C4-2B (cell line): ENCODE measurements around the gene HELZ.

ENCODE experiments used
- H3K27ac ChIP-seq: fragments of 450-650 bp; 2 replicates; pipeline ENCODE4 v1.5.1; 2017
- CTCF ChIP-seq: fragments of 450-650 bp; conservative IDR thresholded peaks from 2 replicates; pipeline ENCODE4 v1.5.1; 2017; ENCODE audit warnings: mild to moderate bottlenecking
- ZFX ChIP-seq: fragments of 450-650 bp; IDR thresholded peaks from 2 replicates; pipeline ENCODE4 v1.6.1; 2017

Gene HELZ

DNA sequence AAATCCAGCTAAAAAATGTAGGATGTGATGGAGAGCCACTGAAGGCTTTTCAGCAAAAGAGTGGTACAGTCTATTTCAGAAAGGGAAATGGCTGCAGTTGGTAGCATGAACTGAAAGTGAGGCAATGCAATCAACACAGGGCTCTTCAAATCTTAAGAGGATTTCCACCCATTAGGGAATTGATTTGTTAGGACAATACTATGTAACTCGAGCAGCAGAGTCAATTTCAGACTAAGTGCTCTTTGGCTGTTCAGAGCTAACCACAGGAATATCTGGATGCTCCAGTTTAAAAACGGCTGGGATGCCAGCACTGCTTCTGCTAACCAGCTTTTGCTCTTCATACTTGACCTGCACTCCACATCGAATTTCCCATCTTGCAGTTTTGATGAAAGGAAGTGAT is 176.0 kb downstream of the HELZ start:
- TF ChIP-seq ZFX: no peak

DNA sequence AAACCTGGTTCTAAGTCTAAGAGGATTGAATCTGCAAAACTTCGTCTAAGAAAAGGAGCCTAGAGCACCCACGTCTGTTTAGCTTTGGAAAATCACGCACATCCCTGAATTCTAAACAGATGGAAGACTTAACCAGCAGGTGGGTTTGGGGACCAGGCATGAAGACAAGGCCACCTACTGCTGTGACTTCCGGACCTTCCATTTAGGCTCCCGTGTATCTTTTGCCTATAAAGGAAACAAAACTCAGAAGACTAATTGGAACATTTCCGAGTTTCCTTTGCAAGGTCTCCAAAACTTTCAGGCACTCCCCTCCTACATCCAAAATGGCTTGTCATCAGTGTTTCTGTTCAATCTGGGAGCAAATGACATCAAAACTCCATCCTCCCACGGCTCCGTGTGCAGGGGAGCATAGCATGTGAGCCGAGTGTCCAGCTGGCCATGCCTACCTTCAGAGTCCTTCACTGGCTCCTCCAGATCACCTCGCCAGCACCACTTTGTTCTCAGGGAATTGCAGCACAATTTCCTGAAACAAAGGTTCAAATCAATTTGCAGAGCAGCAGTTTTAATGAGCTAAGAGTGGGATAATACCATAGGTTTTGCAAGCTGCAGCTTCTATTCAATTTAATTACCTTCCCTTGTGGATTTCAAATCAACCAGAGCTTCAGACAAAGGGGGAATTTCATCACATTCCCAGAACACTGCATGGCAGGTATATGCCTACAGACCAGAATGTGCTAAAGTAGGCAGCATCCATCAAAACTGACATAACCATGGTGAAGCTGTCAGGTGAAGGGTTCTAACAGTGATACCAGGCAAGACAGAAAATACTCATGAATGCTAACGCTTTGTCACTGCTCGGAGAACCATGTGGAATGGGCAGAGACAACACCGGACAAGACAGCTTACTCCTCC is 177.2 kb downstream of the HELZ start:
- no peak overlapping the region for H3K27ac ChIP-seq
- no peak for TF ChIP-seq ZFX
- TF ChIP-seq CTCF: no peak

More for the DNA sequence above, 176.0 kb downstream of the HELZ start:
- H3K27ac ChIP-seq: no peak overlapping the region

- no peak overlapping the region for H3K27ac ChIP-seq
- TF ChIP-seq ZFX (no peak), CTCF (no peak)
These were observed 178.3 kb downstream of the HELZ start for GRCh38 chr17:67066717-67067116.

DNA sequence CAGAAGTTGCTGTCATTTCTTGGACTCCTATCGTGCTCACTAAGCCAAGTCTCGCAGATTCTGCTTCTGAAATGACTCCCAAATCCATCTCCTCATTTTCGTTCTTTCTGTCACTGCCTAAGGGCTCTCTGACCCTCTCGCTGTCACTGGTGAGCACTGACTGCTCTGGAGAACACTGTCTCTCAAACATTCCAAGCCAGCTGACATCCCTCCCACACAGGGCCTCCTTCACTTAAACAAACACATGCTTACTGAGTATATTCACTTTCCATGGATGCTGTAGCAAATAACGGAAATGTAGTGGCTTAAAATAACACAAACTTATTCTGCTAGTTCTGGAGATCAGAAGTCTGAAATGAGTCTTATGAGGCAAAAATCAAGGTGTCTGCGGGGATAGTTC is 181.9 kb downstream of the HELZ start:
- H3K27ac ChIP-seq: no peak overlapping the region
- TF ChIP-seq ZFX (no peak), CTCF (no peak)

GRCh38 chr17:67059372-67059771 is 185.6 kb downstream of the HELZ start:
- no peak overlapping the region for H3K27ac ChIP-seq
- TF ChIP-seq ZFX: no peak
- no peak for TF ChIP-seq CTCF

DNA sequence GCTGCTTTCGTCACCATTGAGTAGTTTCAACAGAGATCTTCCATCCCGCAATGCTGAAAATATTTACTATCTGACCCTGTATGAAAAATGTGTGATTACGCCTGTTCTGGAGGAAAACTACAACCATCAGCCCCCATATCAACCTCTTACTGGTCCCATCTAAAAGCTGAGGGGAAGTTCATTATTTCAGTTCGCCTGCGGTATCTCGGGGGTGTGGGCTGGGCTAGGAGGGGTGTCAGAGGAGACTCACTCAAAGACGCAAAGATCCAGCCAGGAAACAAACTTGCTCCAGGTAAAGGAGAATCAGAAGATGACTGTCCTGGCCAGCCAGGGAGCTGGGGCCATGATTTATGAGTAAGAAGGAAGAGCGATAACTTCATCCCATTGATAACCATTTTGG is 187.0 kb downstream of the HELZ start:
- TF ChIP-seq CTCF (no peak), ZFX (no peak)
- no peak overlapping the region for H3K27ac ChIP-seq

- TF ChIP-seq ZFX (no peak), CTCF (no peak)
- no peak overlapping the region for H3K27ac ChIP-seq
These were observed 188.1 kb downstream of the HELZ start for GRCh38 chr17:67056746-67057490.
